HG03378 (cell line): ENCODE measurements around the gene SEMA3F.

Source experiments
- ATAC-seq: cut with Tn5 transposase; IDR thresholded peaks from one replicate; pipeline ENCODE4 v1.9.1; 2021; ENCODE audit warnings: mild to moderate bottlenecking, moderate library complexity; ENCODE audit not compliant: unreplicated experiment

The SEMA3F gene

GRCh38 chr3:50192124-50192523 is 37.0 kb downstream of the SEMA3F start:
- ATAC-seq = no peak

GRCh38 chr3:50192689-50193141 is 37.6 kb downstream of the SEMA3F start:
- ATAC-seq = no peak

- no peak for ATAC-seq
Observed at GRCh38 chr3:50193286-50193685, 38.2 kb downstream of the SEMA3F start.

GRCh38 chr3:50193746-50194127 is 38.6 kb downstream of the SEMA3F start:
- no peak for ATAC-seq

GRCh38 chr3:50194128-50194902 is 39.2 kb downstream of the SEMA3F start:
- no peak for ATAC-seq

- no peak for ATAC-seq
Observed at GRCh38 chr3:50194903-50195500, 39.9 kb downstream of the SEMA3F start.

- ATAC-seq = no peak
Observed at GRCh38 chr3:50195501-50196252, 40.6 kb downstream of the SEMA3F start.

- no peak for ATAC-seq
Observed at GRCh38 chr3:50196253-50196801, 41.2 kb downstream of the SEMA3F start.

- ATAC-seq = no peak
Observed at GRCh38 chr3:50201573-50202315, 46.6 kb downstream of the SEMA3F start.

GRCh38 chr3:50202353-50203112 is 47.4 kb downstream of the SEMA3F start:
- ATAC-seq = no peak

GRCh38 chr3:50203113-50203808 is 48.1 kb downstream of the SEMA3F start:
- no peak for ATAC-seq

- ATAC-seq = no peak
Observed at GRCh38 chr3:50203809-50204803, 49.0 kb downstream of the SEMA3F start.

GRCh38 chr3:50204804-50205412 is 49.8 kb downstream of the SEMA3F start, which contains the start of gene SLC38A3:
Gene SLC38A3 (plus strand): TSS chr3:50205271. CDS start chr3:50214200, 8,929 bp downstream.
- ATAC-seq = no peak

GRCh38 chr3:50205413-50206276 is 50.5 kb downstream of the SEMA3F start:
- no peak for ATAC-seq

- ATAC-seq = no peak
Observed at GRCh38 chr3:50207359-50208042, 52.4 kb downstream of the SEMA3F start.

GRCh38 chr3:50208677-50209344 is 53.7 kb downstream of the SEMA3F start:
- no peak for ATAC-seq
